DOHH2 (cell line): ENCODE measurements around the gene FRMPD1.

Experiments used
- CTCF ChIP-seq: fragments of 200-600 bp; sonication (generic); IDR thresholded peaks from one replicate; pipeline ENCODE4 v1.5.1; 2014; ENCODE audit warnings: antibody characterized with exemption, mild to moderate bottlenecking, low read depth, low read length; ENCODE audit not compliant: poor library complexity, severe bottlenecking
- EZH2phosphoT487 ChIP-seq: fragments of 200-600 bp; sonication (generic); IDR thresholded peaks from 2 replicates; pipeline ENCODE4 v1.6.1; 2017; ENCODE audit warnings: borderline replicate concordance, mild to moderate bottlenecking, antibody characterized with exemption, low read length, moderate library complexity, mixed read lengths

DNA sequence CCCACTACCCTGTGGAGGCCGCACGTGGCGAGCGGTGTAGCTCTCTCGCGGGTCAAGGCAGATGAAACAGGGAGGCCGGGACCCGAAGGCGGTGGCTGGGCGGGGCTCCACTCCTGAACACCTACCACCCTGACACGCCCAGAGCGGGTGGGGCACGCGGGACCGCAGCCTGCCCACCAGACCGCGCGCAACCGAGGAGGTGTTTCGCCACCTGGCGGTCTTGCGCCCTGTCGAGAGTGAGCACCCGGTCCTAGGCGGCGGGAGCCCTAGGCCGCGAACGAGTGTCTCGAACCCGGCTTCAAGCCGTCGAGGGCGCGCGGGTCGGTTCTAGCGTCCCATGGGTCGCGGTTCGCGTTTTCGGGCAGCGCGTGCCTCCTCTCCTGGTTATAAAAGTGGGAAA is 136.3 kb downstream of the FRMPD1 start:
- TF ChIP-seq CTCF (no peak), EZH2phosphoT487 (no peak)
